ENCODE results near the gene TEX53. TPM values are rescaled to one million over a fixed set of nuclear protein-coding genes. Genes with fewer than 3 reads are reported as not detected.

The TEX53 gene
- polyA plus RNA-seq, 1 donor: not detected

DNA sequence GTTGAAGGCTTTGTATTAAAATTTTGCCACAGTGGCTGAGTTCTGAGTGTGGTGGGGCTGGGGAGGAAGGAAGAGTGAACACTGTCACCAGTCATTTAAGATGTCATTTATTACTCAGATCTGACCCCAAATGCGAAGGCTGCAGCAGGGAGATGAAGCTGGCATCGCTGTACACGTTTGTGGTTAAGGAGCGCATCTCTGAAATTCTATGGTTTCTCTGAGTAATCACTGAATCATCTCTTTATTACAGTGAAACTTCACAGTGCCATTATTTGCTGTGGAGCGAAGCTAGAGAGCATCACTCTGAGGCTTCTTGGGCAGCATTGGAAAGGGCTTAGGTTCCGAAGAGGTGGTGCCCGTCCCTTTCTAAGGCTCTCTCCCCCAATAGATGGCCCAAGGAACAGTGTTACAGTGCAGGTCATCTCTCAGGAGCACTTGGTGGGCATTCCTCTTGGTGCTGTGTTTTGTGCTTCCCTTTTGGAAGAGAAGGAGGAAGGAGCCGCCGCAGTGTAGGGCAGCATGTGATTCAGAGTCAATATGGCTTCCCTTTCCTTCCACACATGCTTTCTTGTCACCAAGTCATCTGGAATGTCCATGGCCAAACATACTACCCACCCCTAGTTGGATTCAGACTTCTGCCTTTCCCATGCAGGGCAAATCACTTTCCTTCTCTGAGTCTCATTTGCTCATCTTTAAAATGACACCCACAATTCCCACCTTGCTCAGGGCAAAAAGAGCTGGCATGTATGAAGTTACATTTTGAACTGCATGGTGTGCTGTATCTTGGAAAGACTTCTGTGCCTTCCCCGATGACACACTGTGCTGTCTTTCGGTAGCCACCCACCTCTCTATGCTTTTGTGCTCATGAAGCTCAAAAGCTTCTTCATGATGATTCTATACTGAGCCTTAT lies 33.7 kb upstream of the TEX53 start:
- WGBS (ENCODE audit: insufficient coverage, low lambda C conversion rate): no CpG with 5 or more reads among the region's 11 CpGs
- no peak for DNase-seq
- no peaks in the 10 kb centered on the region for H3K36me3 ChIP-seq (ENCODE audit: control insufficient read depth, insufficient read depth, low read length)
- no peaks in the 10 kb centered on the region for H3K9me3 ChIP-seq (ENCODE audit: control insufficient read depth, low read depth, low read length)
- no peak overlapping the region for H3K27ac ChIP-seq (ENCODE audit: low read length)
- H3K27me3 ChIP-seq (ENCODE audit: control insufficient read depth, insufficient read depth, low read length): no peaks in the 10 kb centered on the region
- no peak overlapping the region for H3K4me3 ChIP-seq (ENCODE audit: low read length)
- no peaks in the 10 kb centered on the region for H3K4me1 ChIP-seq (ENCODE audit: control insufficient read depth, insufficient read depth, low read length)

DNA sequence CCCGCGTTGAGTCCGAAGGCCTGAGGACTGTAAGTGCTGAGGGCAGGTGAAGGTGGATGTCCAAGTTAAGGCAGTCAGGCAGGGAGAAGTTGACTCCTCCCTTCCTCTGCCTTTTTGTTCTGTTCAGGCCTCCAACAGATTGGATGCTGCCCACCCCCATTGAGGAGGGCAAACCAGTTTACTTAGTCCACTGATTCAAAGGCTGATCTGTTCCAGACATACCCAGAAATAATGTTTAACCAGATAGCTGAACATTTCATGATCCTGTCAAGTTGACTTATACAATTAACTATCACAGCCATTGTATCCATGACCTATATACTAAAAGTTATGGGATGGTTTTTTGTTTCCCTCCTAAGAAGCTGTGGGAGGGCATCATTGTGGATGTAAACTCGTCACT lies 32.7 kb upstream of the TEX53 start:
- no peaks in the 10 kb centered on the region for H3K4me1 ChIP-seq (ENCODE audit: control insufficient read depth, insufficient read depth, low read length)
- DNase-seq: no peak
- H3K36me3 ChIP-seq (ENCODE audit: control insufficient read depth, insufficient read depth, low read length): no peaks in the 10 kb centered on the region
- no peak overlapping the region for H3K27ac ChIP-seq (ENCODE audit: low read length)
- H3K4me3 ChIP-seq (ENCODE audit: low read length): no peak overlapping the region
- no CpG with 5 or more reads among the region's 4 CpGs for WGBS (ENCODE audit: insufficient coverage, low lambda C conversion rate)
- H3K27me3 ChIP-seq (ENCODE audit: control insufficient read depth, insufficient read depth, low read length): no peaks in the 10 kb centered on the region
- H3K9me3 ChIP-seq (ENCODE audit: control insufficient read depth, low read depth, low read length): no peaks in the 10 kb centered on the region

DNA sequence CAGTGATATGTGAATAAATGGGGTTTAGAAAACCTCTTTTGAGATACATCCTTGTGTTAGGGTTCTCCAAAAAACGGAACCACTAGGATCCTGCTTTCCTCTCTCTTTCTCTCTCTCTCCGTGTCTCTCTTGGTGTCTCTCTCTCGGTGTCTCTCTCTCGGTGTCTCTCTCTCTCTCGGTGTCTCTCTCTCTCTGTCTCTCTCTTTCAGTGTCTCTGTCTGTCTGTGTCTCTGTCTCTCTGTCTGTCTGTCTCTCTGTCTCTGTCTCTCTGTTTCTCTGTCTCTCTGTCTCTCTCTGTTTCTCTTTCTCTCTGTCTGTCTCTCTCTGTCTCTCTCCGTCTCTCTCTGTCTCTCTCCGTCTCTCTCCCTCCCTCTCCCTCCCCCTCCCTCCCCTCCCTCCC lies 32.2 kb upstream of the TEX53 start:
- Histone ChIP-seq H3K9me3 (ENCODE audit: control insufficient read depth, low read depth, low read length) (no peaks in the 10 kb centered on the region), H3K4me3 (ENCODE audit: low read length) (no peak overlapping the region), H3K27ac (ENCODE audit: low read length) (no peak overlapping the region), H3K27me3 (ENCODE audit: control insufficient read depth, insufficient read depth, low read length) (no peaks in the 10 kb centered on the region), H3K36me3 (ENCODE audit: control insufficient read depth, insufficient read depth, low read length) (no peaks in the 10 kb centered on the region), H3K4me1 (ENCODE audit: control insufficient read depth, insufficient read depth, low read length) (no peaks in the 10 kb centered on the region)
- 89% methylated on average over 5 of the region's 7 CpGs for WGBS (ENCODE audit: insufficient coverage, low lambda C conversion rate)
- no peak for DNase-seq

DNA sequence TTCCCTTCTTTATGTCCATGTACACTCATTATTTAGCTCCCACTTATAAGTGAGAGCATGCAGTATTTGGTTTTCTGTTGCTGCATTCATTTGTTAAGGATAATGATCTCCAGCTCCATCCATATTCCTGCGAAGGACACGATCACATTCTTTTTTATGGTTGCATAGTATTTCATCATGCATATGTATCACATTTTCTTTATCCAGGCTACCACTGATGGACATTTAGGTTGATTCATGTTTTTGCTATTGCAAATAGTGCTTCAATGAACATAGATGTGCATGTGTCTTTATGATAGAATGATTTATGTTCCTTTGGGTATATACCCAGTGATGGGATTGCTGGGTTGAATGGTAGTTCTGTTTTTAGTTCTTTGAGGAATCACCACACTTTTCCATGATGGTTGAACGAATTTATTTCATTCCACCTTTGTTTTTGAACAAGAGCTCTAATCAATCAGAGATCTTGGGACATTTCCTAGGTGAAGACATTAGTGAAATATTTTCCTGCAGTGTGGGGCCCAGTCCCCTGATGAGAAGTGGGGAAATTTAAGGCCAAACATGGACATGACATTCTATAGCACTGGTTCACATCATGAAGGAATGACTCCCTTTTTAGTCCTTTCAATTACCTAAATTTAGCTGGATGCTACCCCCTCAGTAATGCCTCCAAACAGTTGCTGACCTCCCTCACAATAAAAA lies 31.5 kb upstream of the TEX53 start:
- H3K4me1 ChIP-seq (ENCODE audit: control insufficient read depth, insufficient read depth, low read length): no peaks in the 10 kb centered on the region
- no peaks in the 10 kb centered on the region for H3K27me3 ChIP-seq (ENCODE audit: control insufficient read depth, insufficient read depth, low read length)
- no peak overlapping the region for H3K27ac ChIP-seq (ENCODE audit: low read length)
- no peak for DNase-seq
- 83% methylated on average over 2 of the region's 3 CpGs for WGBS (ENCODE audit: insufficient coverage, low lambda C conversion rate)
- no peaks in the 10 kb centered on the region for H3K9me3 ChIP-seq (ENCODE audit: control insufficient read depth, low read depth, low read length)
- no peak overlapping the region for H3K4me3 ChIP-seq (ENCODE audit: low read length)
- H3K36me3 ChIP-seq (ENCODE audit: control insufficient read depth, insufficient read depth, low read length): no peaks in the 10 kb centered on the region

DNA sequence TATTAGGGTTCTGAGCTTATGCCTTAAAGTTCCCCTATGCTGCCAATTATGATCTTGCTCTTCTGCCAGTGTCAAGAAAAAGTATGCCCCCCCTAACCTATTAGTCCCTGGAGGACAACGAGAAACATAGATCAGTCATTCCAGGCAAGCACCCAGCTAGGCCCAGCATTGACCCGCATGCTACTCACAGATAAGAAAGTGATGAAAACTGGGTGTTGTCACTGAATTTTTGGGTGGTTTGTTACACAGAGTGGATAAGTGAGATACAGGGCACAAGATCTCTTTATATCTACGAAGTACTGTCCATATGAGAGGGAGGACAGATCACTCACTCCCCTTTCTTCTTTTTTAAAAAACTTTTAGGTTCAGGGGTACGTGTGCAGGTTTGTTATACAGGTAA lies 30.8 kb upstream of the TEX53 start:
- 80% methylated on average over 1 of the region's 4 CpGs for WGBS (ENCODE audit: insufficient coverage, low lambda C conversion rate)
- H3K27ac ChIP-seq (ENCODE audit: low read length): no peak overlapping the region
- H3K27me3 ChIP-seq (ENCODE audit: control insufficient read depth, insufficient read depth, low read length): no peaks in the 10 kb centered on the region
- no peak for DNase-seq
- H3K4me1 ChIP-seq (ENCODE audit: control insufficient read depth, insufficient read depth, low read length): no peaks in the 10 kb centered on the region
- no peaks in the 10 kb centered on the region for H3K36me3 ChIP-seq (ENCODE audit: control insufficient read depth, insufficient read depth, low read length)
- H3K4me3 ChIP-seq (ENCODE audit: low read length): no peak overlapping the region
- no peaks in the 10 kb centered on the region for H3K9me3 ChIP-seq (ENCODE audit: control insufficient read depth, low read depth, low read length)

DNA sequence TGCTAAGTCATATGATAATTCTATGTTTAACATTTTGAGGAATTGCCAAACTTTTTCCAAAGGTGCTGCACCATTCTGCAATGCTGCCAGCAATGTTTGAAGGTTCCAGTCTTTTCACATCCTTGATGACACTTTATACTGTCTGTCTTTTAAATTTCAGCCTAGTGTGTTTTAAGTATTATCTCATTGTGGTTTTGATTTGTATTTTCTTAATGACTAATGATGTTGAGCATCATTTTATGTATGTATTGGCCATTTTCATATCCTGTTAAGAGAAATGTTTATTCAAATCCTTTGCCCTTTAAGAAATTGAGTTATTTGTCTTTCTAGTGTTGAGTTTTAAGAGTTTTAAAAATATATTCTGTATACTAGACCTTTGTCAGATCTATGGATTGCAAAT lies 29.4 kb upstream of the TEX53 start:
- Histone ChIP-seq H3K9me3 (ENCODE audit: control insufficient read depth, low read depth, low read length) (no peaks in the 10 kb centered on the region), H3K4me1 (ENCODE audit: control insufficient read depth, insufficient read depth, low read length) (no peaks in the 10 kb centered on the region)
- DNase-seq: no peak

DNA sequence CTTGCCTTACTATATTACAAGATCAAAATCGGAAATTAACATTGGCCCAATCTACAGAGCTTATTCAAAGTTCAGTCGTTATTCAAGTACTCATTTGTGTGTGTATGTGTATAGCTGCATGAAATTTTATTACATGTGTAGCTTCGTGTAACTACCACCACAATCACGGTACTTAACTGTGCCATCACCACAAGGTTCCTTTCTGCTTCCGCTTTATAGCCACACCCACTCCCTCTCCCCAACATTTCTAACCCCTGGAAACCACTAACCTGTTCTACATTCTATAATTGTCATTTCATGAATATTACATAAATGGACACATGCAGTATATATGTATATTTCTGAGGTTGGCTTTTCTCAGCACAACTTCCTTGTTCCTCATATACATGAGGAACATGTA lies 28.3 kb upstream of the TEX53 start:
- H3K36me3 ChIP-seq (ENCODE audit: control insufficient read depth, insufficient read depth, low read length): no peaks in the 10 kb centered on the region
- no peaks in the 10 kb centered on the region for H3K4me1 ChIP-seq (ENCODE audit: control insufficient read depth, insufficient read depth, low read length)
- no peak overlapping the region for H3K27ac ChIP-seq (ENCODE audit: low read length)
- no peaks in the 10 kb centered on the region for H3K9me3 ChIP-seq (ENCODE audit: control insufficient read depth, low read depth, low read length)
- H3K27me3 ChIP-seq (ENCODE audit: control insufficient read depth, insufficient read depth, low read length): no peaks in the 10 kb centered on the region
- H3K4me3 ChIP-seq (ENCODE audit: low read length): no peak overlapping the region
- WGBS (ENCODE audit: insufficient coverage, low lambda C conversion rate): 100% methylated on average over 2 of the region's 5 CpGs
- DNase-seq: no peak

More for the DNA sequence above, 29.4 kb upstream of the TEX53 start:
- H3K36me3 ChIP-seq (ENCODE audit: control insufficient read depth, insufficient read depth, low read length): no peaks in the 10 kb centered on the region
- H3K4me3 ChIP-seq (ENCODE audit: low read length): no peak overlapping the region
- no peaks in the 10 kb centered on the region for H3K27me3 ChIP-seq (ENCODE audit: control insufficient read depth, insufficient read depth, low read length)
- no peak overlapping the region for H3K27ac ChIP-seq (ENCODE audit: low read length)

DNA sequence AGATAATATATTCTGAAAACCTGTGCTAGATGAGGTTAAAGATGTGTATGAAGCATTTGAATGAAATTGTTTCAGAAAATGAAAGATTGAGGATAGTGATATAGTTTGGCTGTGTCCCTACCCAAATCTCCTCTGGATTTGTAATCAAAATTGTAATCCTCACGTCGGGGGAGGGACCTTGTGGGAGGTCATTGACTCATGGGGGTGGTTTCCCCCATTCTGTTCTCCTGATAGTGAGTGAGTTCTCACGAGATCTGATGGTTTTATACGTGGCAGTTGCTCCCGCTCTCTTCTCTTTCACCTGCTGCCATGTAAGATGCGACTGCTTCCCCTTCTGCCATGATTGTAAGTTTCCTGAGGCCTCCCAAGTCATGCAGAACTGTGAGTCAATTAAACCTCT lies 26.4 kb upstream of the TEX53 start:
- H3K4me3 ChIP-seq (ENCODE audit: low read length): no peak overlapping the region
- no peaks in the 10 kb centered on the region for H3K4me1 ChIP-seq (ENCODE audit: control insufficient read depth, insufficient read depth, low read length)
- no peaks in the 10 kb centered on the region for H3K27me3 ChIP-seq (ENCODE audit: control insufficient read depth, insufficient read depth, low read length)
- no peak overlapping the region for H3K27ac ChIP-seq (ENCODE audit: low read length)
- WGBS (ENCODE audit: insufficient coverage, low lambda C conversion rate): no CpG with 5 or more reads among the region's 6 CpGs
- H3K9me3 ChIP-seq (ENCODE audit: control insufficient read depth, low read depth, low read length): no peaks in the 10 kb centered on the region
- no peak for DNase-seq
- no peaks in the 10 kb centered on the region for H3K36me3 ChIP-seq (ENCODE audit: control insufficient read depth, insufficient read depth, low read length)

DNA sequence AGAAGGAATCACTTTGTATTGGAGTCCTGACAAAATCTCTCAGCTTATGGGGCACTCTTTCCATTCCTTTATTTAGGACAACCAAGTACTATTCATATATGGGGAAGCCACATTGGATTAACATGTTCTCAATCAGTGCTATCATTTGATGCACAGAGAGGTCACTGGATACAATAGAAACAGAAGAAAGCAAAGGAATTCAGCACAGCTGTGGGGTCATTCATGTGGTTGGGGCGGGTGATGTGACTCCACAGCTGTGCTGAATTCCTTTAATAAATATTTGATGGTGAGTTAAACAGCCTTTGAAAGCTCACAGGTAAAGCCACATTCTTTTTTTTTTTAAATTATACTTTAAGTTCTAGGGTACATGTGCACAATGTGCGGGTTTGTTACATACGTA lies 25.2 kb upstream of the TEX53 start:
- H3K36me3 ChIP-seq (ENCODE audit: control insufficient read depth, insufficient read depth, low read length): no peaks in the 10 kb centered on the region
- WGBS (ENCODE audit: insufficient coverage, low lambda C conversion rate): 100% methylated on average over 1 of the region's 3 CpGs
- no peak for DNase-seq
- H3K27me3 ChIP-seq (ENCODE audit: control insufficient read depth, insufficient read depth, low read length): no peaks in the 10 kb centered on the region
- H3K27ac ChIP-seq (ENCODE audit: low read length): no peak overlapping the region
- H3K4me3 ChIP-seq (ENCODE audit: low read length): no peak overlapping the region
- no peaks in the 10 kb centered on the region for H3K9me3 ChIP-seq (ENCODE audit: control insufficient read depth, low read depth, low read length)
- H3K4me1 ChIP-seq (ENCODE audit: control insufficient read depth, insufficient read depth, low read length): no peaks in the 10 kb centered on the region

DNA sequence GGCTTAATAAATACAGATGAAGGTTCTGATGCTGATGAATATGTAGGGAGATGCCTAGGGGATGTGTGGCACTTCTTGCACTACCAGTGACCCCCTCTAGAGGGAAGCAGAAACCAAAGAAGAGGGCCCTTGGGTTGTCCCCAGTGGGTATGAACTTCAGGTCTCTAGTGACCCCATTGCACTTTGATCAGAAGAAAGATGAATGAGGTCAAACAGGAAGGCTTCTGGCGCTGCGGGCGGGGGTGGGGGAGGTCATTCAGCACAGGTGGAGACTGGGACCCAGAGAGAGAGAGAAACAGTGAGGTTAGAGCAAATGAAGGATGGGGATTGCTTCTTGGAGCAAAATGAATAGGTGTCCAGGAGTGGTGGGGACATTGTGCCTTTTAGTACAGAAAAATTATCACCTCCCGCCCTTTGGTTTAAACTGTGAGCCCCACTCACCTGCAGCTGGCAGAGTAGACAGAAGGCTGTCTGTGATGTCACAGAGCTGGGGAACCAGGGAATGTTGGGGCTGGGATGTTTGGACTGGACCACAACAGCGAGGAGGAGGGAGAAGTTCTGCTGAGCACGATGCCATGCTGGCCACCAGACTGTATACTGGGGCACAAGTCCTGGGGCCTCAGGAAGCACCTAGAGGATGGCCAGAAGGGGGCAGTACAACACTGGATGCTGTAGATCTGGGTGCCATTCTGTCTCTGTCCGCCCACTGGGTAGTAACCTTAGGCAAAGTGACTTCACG lies 24.2 kb upstream of the TEX53 start, which contains the start of gene TEX48:
TEX48 (minus strand) TSS at position 599 of the 739 bp plus-strand sequence. CDS start 10,469 bp downstream, outside the sequence.
- no CpG with 5 or more reads among the region's 8 CpGs for WGBS (ENCODE audit: insufficient coverage, low lambda C conversion rate)
- no peaks in the 10 kb centered on the region for H3K27me3 ChIP-seq (ENCODE audit: control insufficient read depth, insufficient read depth, low read length)
- H3K4me3 ChIP-seq (ENCODE audit: low read length): no peak within 1 kb of the TSS
- no peak within 1 kb of the TSS for H3K27ac ChIP-seq (ENCODE audit: low read length)
- H3K9me3 ChIP-seq (ENCODE audit: control insufficient read depth, low read depth, low read length): no peaks in the 10 kb centered on the region
- DNase-seq: peak; percentile 54 to 67
- no peaks in the 10 kb centered on the region for H3K4me1 ChIP-seq (ENCODE audit: control insufficient read depth, insufficient read depth, low read length)
- no peaks in the 10 kb centered on the region for H3K36me3 ChIP-seq (ENCODE audit: control insufficient read depth, insufficient read depth, low read length)
